GM18499 (cell line): Measurements from ENCODE around the gene COX10.
"Not testable (repeated sequence)": the region's sequence is repeated elsewhere in the genome, so short reads cannot be mapped to it uniquely, and the experiment has no call there.

Experiments used
- ATAC-seq: cut with Tn5 transposase; IDR thresholded peaks from one replicate; pipeline ENCODE4 v1.9.1; 2021; ENCODE audit warnings: moderate number of reproducible peaks; ENCODE audit not compliant: insufficient read depth, unreplicated experiment

Gene COX10

GRCh38 chr17:14069251-14070021 is at the start of gene COX10:
COX10 (plus strand) TSS chr17:14069504; CDS start chr17:14069606, 102 bp downstream.
- peak; percentile 94 for ATAC-seq

GRCh38 chr17:14021651-14022294 is 47.5 kb upstream of the COX10 start:
- ATAC-seq = not testable (repeated sequence)

DNA sequence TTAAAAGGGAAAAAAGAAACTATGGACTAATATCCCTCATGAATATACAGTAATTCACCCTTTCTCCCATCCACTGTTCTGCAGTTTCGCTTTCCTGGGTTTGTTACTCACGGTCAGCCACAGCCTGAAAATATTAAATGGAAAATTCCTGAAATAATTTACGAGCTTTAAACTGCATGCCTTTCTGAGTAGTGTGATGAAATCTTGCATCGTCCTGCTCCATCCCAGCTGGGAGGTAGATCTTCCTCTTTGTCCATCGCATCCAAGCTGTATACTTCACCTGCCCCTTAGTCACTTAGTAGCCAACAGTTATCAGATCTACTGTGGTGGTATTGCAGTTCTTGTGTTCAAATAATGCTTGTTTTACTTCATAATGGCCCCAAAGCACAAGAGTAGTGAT is 39.5 kb upstream of the COX10 start:
- not testable (repeated sequence) for ATAC-seq

DNA sequence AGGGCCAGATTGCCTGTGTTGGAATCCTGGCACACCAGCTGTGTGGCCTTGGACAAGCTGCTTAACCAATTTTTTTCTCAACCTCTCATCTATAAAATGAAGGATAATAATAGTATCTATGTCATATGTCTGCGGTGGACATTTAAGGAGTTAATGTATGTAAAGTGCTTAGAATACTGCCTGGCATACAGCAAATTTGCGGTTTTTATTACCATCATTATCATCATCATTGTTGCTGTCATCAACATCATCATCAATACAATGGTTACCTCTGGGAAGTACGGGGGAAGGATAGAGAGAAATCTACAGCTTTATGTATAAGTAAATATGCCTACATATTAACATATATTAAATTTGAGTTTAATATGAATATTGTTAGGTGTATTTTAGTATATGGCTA is 37.1 kb upstream of the COX10 start:
- no peak for ATAC-seq

DNA sequence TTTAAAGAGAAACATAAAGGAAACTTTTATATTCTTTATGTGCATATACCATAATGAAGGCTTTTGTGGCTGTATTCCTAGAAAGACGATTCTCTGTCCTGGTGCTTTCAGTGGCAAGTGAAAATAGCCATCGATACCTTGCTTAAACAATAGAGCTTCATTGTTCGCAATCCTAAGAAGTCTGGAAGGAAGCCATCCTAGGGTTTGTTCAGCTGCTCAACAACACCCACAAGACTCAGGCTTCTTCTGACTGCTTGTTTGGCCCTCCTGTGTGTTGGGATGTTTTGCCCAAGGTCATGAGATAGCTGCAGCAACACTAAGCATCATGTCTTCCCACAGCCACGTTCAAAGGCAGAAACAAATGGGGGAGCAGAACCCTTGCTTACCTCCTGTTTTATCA is 36.1 kb upstream of the COX10 start:
- no peak for ATAC-seq

DNA sequence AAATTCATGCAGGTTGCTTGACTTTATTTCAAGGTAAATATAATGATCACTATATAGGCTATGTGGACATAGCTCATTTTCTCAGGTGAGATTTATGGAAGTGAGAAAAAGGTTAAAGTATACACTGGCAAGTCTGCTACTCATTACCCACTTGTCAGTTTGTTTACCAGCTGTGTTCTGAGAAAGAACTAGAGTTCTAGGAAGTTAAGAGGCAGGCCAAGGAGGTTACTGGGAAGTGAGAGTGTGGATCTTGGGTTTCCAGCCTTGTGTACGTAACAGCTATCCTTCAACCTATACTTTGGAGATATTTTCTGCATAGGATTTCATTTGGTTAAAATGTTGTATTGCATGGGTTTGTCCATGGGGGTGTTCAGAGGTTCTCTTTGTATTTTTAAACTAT is 31.9 kb upstream of the COX10 start:
- no peak for ATAC-seq

GRCh38 chr17:14038206-14038605 is 31.1 kb upstream of the COX10 start:
- ATAC-seq = no peak

GRCh38 chr17:14042411-14042810 is 26.9 kb upstream of the COX10 start:
- no peak for ATAC-seq

- no peak for ATAC-seq
Observed at GRCh38 chr17:14044702-14045101, 24.6 kb upstream of the COX10 start.

DNA sequence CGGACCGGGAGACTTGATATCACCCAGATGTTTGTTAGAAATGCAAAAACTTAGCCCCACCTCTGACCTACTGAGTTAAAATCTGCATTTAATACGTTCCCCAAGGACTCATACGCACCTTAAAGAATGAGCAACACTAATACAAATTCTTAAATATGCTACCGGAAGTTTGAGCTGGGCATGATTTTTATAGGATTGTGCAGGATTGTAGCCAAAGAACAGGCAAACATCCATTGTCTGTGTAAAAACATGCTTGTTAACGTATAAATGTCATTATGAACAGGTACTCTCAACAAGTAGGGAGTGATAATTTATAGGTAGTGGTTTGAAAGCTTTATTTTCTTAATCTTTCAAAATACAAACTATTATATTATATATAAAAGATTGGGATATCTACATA is 22.3 kb upstream of the COX10 start:
- ATAC-seq = no peak

DNA sequence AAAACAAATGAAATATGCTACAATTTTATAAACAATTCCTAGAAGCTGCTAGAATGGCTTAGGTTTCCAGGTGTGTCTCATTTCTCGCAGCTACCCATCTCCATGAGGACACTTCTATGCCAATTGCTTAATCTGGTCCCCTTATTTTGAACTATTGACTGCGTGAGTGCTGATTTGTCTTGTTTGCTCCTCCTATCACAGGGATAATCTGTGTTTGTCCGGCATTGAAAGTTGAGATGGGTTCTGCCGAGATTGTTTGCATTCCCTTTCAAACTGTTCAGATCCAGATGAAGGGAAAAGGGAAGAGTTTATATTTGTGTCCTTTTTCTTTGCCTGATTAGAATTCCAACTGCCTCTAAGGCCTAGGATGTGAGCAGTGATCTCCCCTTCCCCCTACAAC is 21.7 kb upstream of the COX10 start:
- ATAC-seq = no peak

- no peak for ATAC-seq
Observed at GRCh38 chr17:14048169-14048568, 21.1 kb upstream of the COX10 start.

- ATAC-seq = no peak
Observed at GRCh38 chr17:14050616-14051015, 18.7 kb upstream of the COX10 start.

DNA sequence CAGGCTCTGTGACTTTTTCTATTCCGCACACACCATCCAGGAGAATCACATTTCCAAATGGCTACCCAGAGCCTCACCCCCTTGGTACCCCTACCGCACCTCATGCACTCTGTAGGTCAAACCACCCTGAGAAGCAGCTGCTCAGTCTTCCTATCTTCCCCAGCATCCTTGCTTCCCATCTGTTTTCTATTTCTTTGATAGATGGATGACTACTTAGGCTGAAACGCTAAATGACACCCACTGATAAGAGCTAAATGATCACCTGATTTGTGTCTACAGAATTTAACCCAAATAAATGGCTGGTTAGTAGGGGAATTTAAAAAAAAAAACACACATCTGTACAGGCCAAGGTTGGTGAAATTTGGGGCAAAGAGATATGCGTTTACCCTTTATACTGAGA is 17.6 kb upstream of the COX10 start:
- no peak for ATAC-seq

GRCh38 chr17:14052886-14053615 is 16.3 kb upstream of the COX10 start:
- no peak for ATAC-seq

DNA sequence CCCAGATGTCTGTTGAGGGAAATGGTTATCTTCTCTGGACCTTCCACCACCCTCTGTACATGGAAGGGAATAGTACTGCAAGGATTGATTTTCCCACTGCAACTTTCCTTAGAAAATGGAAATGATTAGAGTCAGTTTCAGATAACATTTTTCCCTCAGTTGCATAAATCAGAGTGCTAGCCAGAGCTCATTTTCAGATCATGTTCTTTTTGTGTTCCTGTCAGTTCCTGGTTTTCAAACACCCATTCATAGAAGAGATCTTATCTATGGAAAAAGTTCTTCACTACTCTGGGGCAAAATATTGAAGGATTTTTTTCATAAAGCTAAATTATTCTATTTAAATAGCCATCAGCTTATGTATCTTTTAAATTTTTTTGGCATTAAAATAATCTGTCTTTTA is 11.7 kb upstream of the COX10 start:
- ATAC-seq = no peak

DNA sequence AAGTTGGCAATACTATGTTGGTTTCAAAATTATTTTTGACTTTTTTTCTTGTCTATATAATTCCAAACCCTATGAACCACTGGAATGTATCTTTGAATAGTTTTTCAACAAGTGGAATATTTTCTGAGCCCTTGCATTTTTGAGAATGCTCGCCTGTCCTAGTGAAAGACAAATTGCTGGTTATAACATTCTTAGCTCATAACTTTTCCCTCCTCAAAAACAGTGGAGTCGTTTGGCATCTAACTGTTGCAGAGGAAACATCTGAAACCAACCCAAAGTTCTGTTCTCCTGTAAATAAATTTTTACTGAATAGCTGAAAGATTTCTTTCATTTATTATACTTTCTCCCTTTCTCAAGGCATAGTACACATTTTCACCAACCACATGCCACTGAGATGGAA is 11.3 kb upstream of the COX10 start:
- ATAC-seq = no peak

DNA sequence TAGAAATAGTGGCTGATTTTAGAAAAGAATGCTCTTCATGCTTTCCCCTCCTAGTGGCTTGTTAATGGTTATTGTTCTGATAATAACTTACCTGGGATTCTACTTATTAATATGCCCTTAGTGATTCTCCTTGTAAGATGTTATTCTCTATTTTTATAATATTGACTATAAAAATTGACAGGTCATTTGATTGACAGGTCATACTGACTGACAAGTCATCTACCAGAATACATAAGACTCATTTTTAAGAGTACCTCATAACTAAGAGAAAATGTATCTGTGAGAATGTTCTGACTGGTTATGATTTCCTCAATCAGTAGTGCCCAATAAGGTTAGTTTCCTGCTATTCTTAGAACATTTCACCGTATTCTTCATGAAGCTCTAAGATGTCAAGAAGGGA is 8.6 kb upstream of the COX10 start:
- no peak for ATAC-seq

DNA sequence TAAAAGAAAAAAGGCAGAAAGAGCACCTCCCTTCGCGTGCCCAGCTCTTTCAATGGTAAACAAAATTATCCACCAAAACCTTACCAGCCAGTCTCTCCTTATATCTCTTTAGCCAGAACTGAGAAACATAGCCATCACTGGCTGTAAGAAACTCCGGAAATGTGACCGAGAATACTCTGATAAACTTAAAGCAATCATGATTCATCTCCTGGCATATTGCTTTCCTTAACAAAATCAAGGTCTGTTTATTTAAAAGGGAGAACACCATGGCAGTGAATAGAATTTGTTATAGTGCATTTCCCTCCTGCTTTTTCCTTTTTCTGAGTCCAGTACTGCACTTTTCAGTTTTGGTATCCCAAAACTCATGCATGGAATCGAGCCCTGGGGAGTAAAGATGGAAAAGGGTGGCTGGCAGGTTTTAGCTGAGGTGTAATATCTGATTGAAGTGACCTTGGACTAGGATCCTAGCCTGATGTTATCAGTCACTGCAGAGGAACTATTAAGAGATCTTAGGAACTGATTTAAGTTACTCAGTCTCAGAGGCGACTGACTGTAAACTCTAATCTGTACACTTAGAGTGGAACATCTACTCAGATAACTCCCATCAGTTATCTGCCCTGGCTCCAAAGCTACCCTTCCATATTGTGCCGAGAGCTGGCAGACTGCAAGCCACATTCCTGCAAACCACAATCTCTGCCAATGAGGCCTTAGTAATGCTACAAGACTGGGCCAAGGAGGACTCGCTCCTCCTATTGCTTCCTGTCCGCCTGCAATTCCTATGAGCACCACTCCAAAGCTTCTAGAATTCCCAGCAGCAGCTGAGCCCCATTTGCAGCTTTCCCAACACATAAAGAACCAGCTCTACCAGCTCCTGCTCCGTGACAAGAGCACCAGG is 7.4 kb upstream of the COX10 start:
- ATAC-seq = no peak

DNA sequence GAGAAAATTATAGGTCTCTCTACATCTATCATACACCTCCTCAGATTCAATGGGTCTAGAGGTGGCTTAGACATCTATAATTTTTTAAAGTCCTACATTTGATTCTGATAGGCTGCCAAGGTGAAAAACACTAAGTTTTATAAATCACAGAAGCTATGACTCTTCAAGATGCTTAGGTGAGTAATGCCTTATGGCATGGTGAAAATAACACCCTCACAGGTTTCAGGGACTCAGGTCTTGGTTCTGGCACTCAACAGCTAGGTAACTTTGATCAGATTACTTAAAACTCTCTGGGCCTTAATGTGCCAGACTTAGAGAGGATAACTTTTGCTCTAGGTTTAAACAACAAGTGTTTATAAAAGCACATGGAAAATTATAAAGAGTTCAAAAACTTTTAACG is 2.0 kb upstream of the COX10 start:
- no peak for ATAC-seq
